ENCODE results near the gene KRT75.

The KRT75 gene

GRCh38 chr12:52415870-52416750 is 18.1 kb downstream of the KRT75 start:
- TF ChIP-seq NFIC (IDR thresholded peaks at IDR 0.05) (peak; percentile 39; the same call in 1 of the 2 replicates), CEBPB (IDR thresholded peaks at IDR 0.05) (0 out of 2 replicates have a peak, but pooled peaks have one; percentile 32)
- TF ChIP-seq, protein P1, sequence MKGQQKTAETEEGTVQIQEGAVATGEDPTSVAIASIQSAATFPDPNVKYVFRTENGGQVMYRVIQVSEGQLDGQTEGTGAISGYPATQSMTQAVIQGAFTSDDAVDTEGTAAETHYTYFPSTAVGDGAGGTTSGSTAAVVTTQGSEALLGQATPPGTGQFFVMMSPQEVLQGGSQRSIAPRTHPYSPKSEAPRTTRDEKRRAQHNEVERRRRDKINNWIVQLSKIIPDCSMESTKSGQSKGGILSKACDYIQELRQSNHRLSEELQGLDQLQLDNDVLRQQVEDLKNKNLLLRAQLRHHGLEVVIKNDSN (IDR thresholded peaks at IDR 0.05) = no peak

GRCh38 chr12:52414936-52415335 is 19.2 kb downstream of the KRT75 start:
- TF ChIP-seq EP300 (IDR thresholded peaks at IDR 0.05; ENCODE audit: borderline replicate concordance) = no peak

DNA sequence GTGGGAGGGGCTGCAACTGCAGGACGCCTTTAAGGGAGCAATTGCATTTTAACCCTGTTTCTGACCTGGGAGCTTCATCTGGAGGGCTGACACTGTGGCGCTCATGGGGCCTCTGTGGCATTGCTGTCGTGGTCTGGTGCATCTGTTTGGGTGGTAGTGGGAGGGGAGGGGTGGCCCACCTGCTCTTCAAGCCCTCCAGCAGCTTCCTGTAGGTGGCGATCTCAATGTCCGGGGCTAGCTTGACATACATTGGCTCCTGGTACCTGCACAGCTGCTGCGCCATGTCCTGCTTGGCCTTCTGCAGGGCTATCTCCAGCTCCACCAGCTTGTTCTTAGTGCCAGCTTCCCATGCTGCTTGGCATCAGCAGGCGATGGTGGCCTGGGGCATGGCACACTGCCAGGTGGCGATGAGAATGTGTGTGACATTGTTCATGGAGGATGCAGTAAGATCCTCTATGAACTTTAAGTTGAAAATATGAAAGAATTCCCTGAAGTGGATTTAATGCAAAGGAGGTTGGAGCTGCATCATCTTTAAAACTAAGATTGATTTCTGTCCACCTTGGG is 20.3 kb downstream of the KRT75 start:
- TF ChIP-seq TAF1 (IDR thresholded peaks at IDR 0.05; ENCODE audit: low read depth) (no peak), TEAD4 (IDR thresholded peaks at IDR 0.05) (no peak), CREB1 (IDR thresholded peaks at IDR 0.05; ENCODE audit: low read depth) (no peak), CEBPB (IDR thresholded peaks at IDR 0.05) (no peak), ZBTB7A (IDR thresholded peaks at IDR 0.05; ENCODE audit: low read depth) (0 out of 2 replicates have a peak, but pooled peaks have one; percentile 24)
- TF ChIP-seq, protein P1 (IDR thresholded peaks at IDR 0.05) = no peak

DNA sequence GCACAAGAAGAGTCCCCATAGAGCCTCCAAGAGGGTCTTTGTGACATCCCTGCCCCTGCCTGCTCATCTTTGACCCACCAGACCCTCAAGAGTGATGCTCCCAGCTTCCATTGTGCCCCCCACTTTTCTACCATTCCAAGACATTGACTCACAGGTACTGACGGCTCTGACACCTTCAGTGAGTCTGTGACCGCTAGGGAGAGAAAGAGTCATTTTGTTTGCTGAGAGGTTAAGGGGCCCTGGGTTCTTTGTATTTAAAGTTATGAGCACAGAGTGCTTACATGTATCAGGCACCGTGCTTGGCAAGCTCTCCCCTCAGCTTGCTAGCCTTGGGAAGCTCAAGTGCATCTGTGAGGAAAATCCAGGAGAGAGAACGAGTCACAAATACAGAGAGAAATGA is 21.0 kb downstream of the KRT75 start:
- TF ChIP-seq RAD21 (IDR thresholded peaks at IDR 0.05; ENCODE audit: low read depth) = no peak
- TF ChIP-seq ZBTB7A (IDR thresholded peaks at IDR 0.05; ENCODE audit: low read depth) = no peak
- no peak for TF ChIP-seq YY1 (IDR thresholded peaks at IDR 0.05; ENCODE audit: low read depth)
- no peak for TF ChIP-seq NFIC (IDR thresholded peaks at IDR 0.05)
- no peak for TF ChIP-seq EGR1 (IDR thresholded peaks at IDR 0.05)
- no peak for TF ChIP-seq CREB1 (IDR thresholded peaks at IDR 0.05; ENCODE audit: low read depth)

GRCh38 chr12:52411815-52412214 is 22.4 kb downstream of the KRT75 start:
- TF ChIP-seq, protein P1 (IDR thresholded peaks at IDR 0.05) = no peak
- no peak for TF ChIP-seq TAF1 (IDR thresholded peaks at IDR 0.05; ENCODE audit: low read depth)
- TF ChIP-seq MAX (IDR thresholded peaks at IDR 0.05) = no peak
- TF ChIP-seq EP300 (IDR thresholded peaks at IDR 0.05; ENCODE audit: borderline replicate concordance) = no peak
- no peak for TF ChIP-seq EGR1 (IDR thresholded peaks at IDR 0.05)
- no peak for TF ChIP-seq REST (IDR thresholded peaks at IDR 0.05; ENCODE audit: low read depth)
- no peak for TF ChIP-seq TEAD4 (IDR thresholded peaks at IDR 0.05)
- no peak for TF ChIP-seq TCF12 (IDR thresholded peaks at IDR 0.05; ENCODE audit: low read depth)
- no peak for TF ChIP-seq YY1 (IDR thresholded peaks at IDR 0.05; ENCODE audit: low read depth)
- TF ChIP-seq RAD21 (IDR thresholded peaks at IDR 0.05; ENCODE audit: low read depth) = no peak
- TF ChIP-seq FOXM1 (IDR thresholded peaks at IDR 0.05; ENCODE audit: borderline replicate concordance, low read depth) = no peak
- no peak for TF ChIP-seq CEBPB (IDR thresholded peaks at IDR 0.05)
- TF ChIP-seq CREB1 (IDR thresholded peaks at IDR 0.05; ENCODE audit: low read depth) = no peak
- TF ChIP-seq ZBTB7A (IDR thresholded peaks at IDR 0.05; ENCODE audit: low read depth) = no peak
- TF ChIP-seq NFIC (IDR thresholded peaks at IDR 0.05) = no peak

GRCh38 chr12:52407918-52408317 is 26.3 kb downstream of the KRT75 start:
- TF ChIP-seq MAX (IDR thresholded peaks at IDR 0.05) = no peak
- no peak for TF ChIP-seq EP300 (IDR thresholded peaks at IDR 0.05; ENCODE audit: borderline replicate concordance)

DNA sequence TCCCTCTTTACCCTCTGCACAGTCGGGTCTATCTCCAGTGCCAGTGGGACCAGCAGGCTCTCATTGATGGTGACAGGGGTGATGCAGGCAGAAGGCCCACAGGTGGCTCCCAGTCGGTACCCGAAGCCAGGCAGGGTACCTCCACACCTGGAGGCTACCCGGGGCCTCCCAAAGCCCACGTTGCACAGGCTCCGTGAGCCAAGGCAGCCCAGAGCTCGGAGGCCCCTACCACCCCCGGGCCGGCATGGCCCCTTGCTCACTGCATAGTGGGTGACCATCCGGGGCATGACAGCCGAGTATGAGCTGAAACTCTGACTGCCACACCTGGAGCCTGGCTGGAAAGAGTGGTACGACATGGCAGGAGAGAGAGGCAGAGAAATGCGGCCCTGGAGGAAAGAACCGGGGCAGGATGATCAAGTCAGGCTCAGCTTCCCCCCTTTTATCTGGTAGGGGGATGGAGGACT is 28.2 kb downstream of the KRT75 start, which contains the start of gene KRT82:
KRT82 (minus strand) TSS at position 414 of the 464 bp plus-strand sequence; CDS start at position 356, 58 bp downstream.
- TF ChIP-seq, protein P1 (IDR thresholded peaks at IDR 0.05) = no peak
- TF ChIP-seq CREB1 (IDR thresholded peaks at IDR 0.05; ENCODE audit: low read depth) (no peak), EP300 (IDR thresholded peaks at IDR 0.05; ENCODE audit: borderline replicate concordance) (no peak), TAF1 (IDR thresholded peaks at IDR 0.05; ENCODE audit: low read depth) (no peak), MAX (IDR thresholded peaks at IDR 0.05) (no peak), TCF12 (IDR thresholded peaks at IDR 0.05; ENCODE audit: low read depth) (no peak), REST (IDR thresholded peaks at IDR 0.05; ENCODE audit: low read depth) (no peak), EGR1 (IDR thresholded peaks at IDR 0.05) (no peak), RAD21 (IDR thresholded peaks at IDR 0.05; ENCODE audit: low read depth) (no peak), TEAD4 (IDR thresholded peaks at IDR 0.05) (no peak), NFIC (IDR thresholded peaks at IDR 0.05) (no peak), CEBPB (IDR thresholded peaks at IDR 0.05) (no peak), ZBTB7A (IDR thresholded peaks at IDR 0.05; ENCODE audit: low read depth) (no peak), FOXM1 (IDR thresholded peaks at IDR 0.05; ENCODE audit: borderline replicate concordance, low read depth) (no peak), YY1 (IDR thresholded peaks at IDR 0.05; ENCODE audit: low read depth) (no peak)

Measured in Ishikawa (cell line).